Prostate gland (tissue), 2 donors: Measurements from ENCODE around the gene ADAM10. TPM values are rescaled to one million over a fixed set of nuclear protein-coding genes. Genes with fewer than 3 reads are reported as not detected.

Experiments used
- DNase-seq: peaks from one replicate; pipeline ENCODE4 v3.0.0-alpha.2; 2019; ENCODE audit warnings: low spot score
- H3K27ac ChIP-seq, 2 donors: fragments of 200-600 bp; sonication (generic); 2 replicates each; pipeline ENCODE4 v1.5.1; 2017 to 2019
- H3K27me3 ChIP-seq: fragments of 200-600 bp; sonication (generic); replicated peaks from 2 replicates; pipeline ENCODE4 v1.5.1; 2019; ENCODE audit not compliant: insufficient read depth
- H3K36me3 ChIP-seq, 2 donors: fragments of 200-600 bp; sonication (generic); 1 replicate in 1 of 2; 2 replicates in 1 of 2; pipeline versions ENCODE4 v1.5.1 to v1.8.1; 2017 to 2019
- H3K4me1 ChIP-seq: fragments of 200-600 bp; sonication (generic); replicated peaks from 2 replicates; pipeline ENCODE4 v1.5.1; 2019
- H3K4me3 ChIP-seq, 2 donors: fragments of 200-600 bp; sonication (generic); 2 replicates each; pipeline ENCODE4 v1.5.1; 2017 to 2019
- H3K9me3 ChIP-seq: fragments of 200-600 bp; sonication (generic); 2 replicates; pipeline ENCODE4 v1.5.1; 2017
- POLR2A ChIP-seq: fragments of 450-650 bp; IDR thresholded peaks from one replicate; pipeline ENCODE4 v1.6.1; 2016; ENCODE audit warnings: antibody characterized with exemption, mild to moderate bottlenecking
- POLR2AphosphoS5 ChIP-seq: sonication (generic); formaldehyde crosslinking; IDR thresholded peaks from one replicate; pipeline ENCODE4 v1.6.1; 2017; ENCODE audit warnings: antibody characterized with exemption
- WGBS: methylation state at CpG from one replicate; pipeline ENCODE4 v1.1.5; 2018; 5-methylcytosine and 5-hydroxymethylcytosine counted together
- intact Hi-C: fragments of 100-400 bp; cut with DNase I; formaldehyde crosslinking; loops from one replicate; pipeline ENCODE4 v1.14.2; 2022
- total RNA-seq, 2 donors: library from RNA; depleted of rRNA; stranded (reverse); fragments of >200 nt; gene quantifications; one replicate each; pipeline ENCODE4 v1.1.0, GENCODE V29; 2016
- TF ChIP-seq, protein P1 (sequence below), 4 experiments: fragments of 200-600 bp in 2 of 4; fragments of 450-650 bp in 2 of 4; sonication (generic) in 2 of 4; IDR thresholded peaks; 1 replicate in 3 of 4; 2 replicates in 1 of 4; pipeline ENCODE4 v1.5.1; 2016 to 2019; ENCODE audit warnings: antibody characterized with exemption in 4 of 4, mild to moderate bottlenecking in 2 of 4, moderate library complexity in 2 of 4

The ADAM10 gene
- total RNA-seq, 2 donors from 2014 or later, result 74.4 to 95.0 TPM

DNA sequence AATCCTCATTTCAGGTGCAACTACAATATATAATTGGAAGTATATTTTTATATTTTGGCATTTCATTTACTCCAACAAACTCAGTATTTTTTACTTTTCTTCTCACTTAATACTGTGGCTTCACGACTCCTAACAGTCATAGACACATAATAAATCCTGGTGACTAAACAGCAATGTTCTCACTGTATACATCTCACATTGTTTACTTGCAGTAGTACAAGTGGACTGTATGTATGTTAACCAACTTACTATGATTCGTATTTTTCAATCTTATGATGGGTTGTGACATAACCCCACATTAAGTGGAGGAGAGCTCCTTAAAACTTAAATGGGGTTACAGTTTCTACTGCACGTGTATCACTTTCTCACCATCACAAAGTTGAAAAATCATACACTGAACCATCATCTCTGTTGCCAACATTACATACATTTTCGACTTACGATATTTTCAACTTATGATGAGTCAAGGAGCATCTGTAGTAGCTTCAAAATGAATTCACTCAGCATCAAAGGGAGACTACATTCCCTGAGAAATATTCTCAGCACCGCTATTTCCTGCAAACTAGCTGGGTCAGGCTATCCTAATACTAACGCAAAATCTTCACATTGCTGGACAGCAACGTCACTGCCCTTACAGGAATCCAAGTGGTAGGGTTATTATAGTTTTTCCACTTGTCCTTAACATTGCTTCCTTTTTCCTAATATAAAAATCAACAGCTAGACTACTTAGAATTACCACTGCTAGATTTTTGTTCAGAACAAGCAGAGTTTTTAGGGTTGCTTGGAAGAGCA is 7.3 kb downstream of the ADAM10 start:
- Histone ChIP-seq H3K27ac (no peak overlapping the region), H3K4me3 (no peak overlapping the region), H3K9me3 (no peaks in the 10 kb centered on the region), H3K36me3 (no peaks in the 10 kb centered on the region), H3K27me3 (no peaks in the 10 kb centered on the region), H3K4me1 (peaks cover 3% of the 10 kb centered on the region)
- TF ChIP-seq, protein P1, sequence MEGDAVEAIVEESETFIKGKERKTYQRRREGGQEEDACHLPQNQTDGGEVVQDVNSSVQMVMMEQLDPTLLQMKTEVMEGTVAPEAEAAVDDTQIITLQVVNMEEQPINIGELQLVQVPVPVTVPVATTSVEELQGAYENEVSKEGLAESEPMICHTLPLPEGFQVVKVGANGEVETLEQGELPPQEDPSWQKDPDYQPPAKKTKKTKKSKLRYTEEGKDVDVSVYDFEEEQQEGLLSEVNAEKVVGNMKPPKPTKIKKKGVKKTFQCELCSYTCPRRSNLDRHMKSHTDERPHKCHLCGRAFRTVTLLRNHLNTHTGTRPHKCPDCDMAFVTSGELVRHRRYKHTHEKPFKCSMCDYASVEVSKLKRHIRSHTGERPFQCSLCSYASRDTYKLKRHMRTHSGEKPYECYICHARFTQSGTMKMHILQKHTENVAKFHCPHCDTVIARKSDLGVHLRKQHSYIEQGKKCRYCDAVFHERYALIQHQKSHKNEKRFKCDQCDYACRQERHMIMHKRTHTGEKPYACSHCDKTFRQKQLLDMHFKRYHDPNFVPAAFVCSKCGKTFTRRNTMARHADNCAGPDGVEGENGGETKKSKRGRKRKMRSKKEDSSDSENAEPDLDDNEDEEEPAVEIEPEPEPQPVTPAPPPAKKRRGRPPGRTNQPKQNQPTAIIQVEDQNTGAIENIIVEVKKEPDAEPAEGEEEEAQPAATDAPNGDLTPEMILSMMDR (IDR thresholded peaks at IDR 0.05), result no peak
- no peak for TF ChIP-seq POLR2AphosphoS5
- no peak for TF ChIP-seq POLR2A
- intact Hi-C loops, result no loop called here
- DNase-seq, result no peak
- whole genome bisulfite sequencing, result 85% methylated on average over 8 of the region's 8 CpGs

DNA sequence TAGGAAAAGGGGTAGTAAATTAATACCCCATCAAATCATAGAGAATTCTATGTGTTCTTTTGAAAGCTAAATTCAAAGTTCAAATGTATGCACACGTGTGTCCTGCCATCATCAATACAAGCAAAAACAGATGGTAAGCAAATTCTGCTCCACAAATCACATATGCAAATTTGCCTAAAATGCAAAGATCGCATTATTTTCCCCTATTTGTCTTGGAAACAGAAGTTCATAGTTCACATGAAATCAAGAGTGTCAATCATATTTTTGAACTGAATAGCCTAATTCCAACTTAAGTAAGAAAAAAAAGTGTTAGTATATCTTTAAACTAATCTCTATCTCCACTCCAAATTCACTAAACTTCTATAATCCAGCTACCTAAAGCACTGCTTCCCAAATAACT is 8.5 kb downstream of the ADAM10 start:
- no peak for DNase-seq
- Histone ChIP-seq H3K4me1 (peaks cover 3% of the 10 kb centered on the region), H3K9me3 (no peaks in the 10 kb centered on the region), H3K27me3 (no peaks in the 10 kb centered on the region), H3K27ac (no peak overlapping the region), H3K4me3 (no peak overlapping the region), H3K36me3 (no peaks in the 10 kb centered on the region)
- no peak for TF ChIP-seq POLR2AphosphoS5
- TF ChIP-seq, protein P1 (IDR thresholded peaks at IDR 0.05), result no peak
- TF ChIP-seq POLR2A, result no peak
- WGBS, result 90% methylated on average over 2 of the region's 2 CpGs
- intact Hi-C loops, result no loop called here

DNA sequence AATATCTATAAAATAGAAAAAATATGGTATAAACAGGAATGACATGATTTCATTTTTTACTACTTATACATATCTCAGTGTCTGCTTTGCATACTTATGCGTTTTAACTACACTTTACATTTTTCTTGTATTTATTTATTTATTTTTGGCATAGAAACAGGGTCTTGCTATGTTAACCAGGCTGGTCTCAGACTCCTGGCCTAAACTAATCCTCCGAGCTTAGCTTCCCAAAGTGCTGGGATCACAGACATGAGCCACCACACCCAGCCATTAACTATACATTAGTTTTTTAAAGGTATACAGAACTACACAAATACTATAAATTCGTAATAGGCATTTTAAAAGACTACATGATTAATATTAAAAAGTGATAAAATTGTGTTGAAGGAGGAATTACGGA is 9.1 kb downstream of the ADAM10 start:
- Histone ChIP-seq H3K36me3 (no peaks in the 10 kb centered on the region), H3K9me3 (no peaks in the 10 kb centered on the region), H3K27ac (no peak overlapping the region), H3K4me3 (no peak overlapping the region), H3K4me1 (peaks cover 3% of the 10 kb centered on the region), H3K27me3 (no peaks in the 10 kb centered on the region)
- WGBS, result 91% methylated on average over 4 of the region's 4 CpGs
- intact Hi-C loops, result no loop called here
- no peak for DNase-seq
- TF ChIP-seq POLR2AphosphoS5 (no peak), POLR2A (no peak)
- TF ChIP-seq, protein P1 (IDR thresholded peaks at IDR 0.05), result no peak

DNA sequence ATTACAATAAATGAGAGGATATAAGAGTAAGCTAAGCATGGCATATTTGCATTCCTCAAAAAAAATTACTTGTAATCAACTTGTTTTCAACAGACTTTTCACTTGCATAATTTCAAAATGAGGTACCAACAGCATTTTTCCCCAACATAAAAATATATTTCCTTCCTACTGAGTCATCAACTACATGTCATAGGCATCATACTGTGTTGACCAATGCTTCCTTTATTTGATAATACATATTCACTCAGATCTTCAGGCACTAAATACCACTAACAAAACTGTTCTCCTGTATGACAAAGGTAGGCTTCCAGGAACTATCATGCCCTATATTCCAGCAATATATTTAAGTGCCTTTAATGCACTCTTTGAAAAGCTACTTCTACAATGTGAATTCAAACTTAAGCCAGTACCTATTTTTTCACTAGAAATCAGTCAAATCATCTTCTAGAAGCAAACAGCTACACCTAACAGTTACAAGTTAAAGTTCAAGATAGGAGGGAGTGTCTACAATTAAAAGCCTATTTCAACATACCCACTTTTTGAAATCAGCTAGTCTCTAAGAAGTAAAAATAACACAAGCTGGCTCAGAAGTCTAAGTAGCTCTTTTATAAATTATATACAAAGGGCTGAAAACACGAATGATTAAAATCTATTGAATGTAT is 11.3 kb downstream of the ADAM10 start:
- Histone ChIP-seq H3K36me3 (no peaks in the 10 kb centered on the region), H3K4me3 (no peak overlapping the region), H3K4me1 (peaks cover 3% of the 10 kb centered on the region), H3K27me3 (no peaks in the 10 kb centered on the region), H3K27ac (no peak overlapping the region), H3K9me3 (no peaks in the 10 kb centered on the region)
- intact Hi-C loops, result no loop called here
- DNase-seq, result no peak
- WGBS, result 67% methylated on average over 1 of the region's 1 CpG
- TF ChIP-seq POLR2A (no peak), POLR2AphosphoS5 (no peak)
- TF ChIP-seq, protein P1 (IDR thresholded peaks at IDR 0.05), result no peak
